Natural killer cell (primary cell): ENCODE results near the gene LRRC15. TPM values are rescaled to one million over a fixed set of nuclear protein-coding genes. Genes with fewer than 3 reads are reported as not detected.

Experiments used
- ATAC-seq, 3 donors: fragments of 150-1000 bp in 2 of 3; fragments of 200-7000 bp in 1 of 3; cut with Tn5 transposase; 1 replicate in 1 of 3; 2 replicates in 2 of 3; pipeline ENCODE4 v1.10.0; 2021; ENCODE audit warnings: mild to moderate bottlenecking in 2 of 3, moderate library complexity in 2 of 3
- DNase-seq, 2 donors: peaks; one replicate each; pipeline versions ENCODE4 v3.0.0 to v3.0.0-alpha.2; 2013 to 2021; ENCODE audit warnings: mixed read lengths in 1 of 2
- H3K27ac ChIP-seq: one replicate; pipeline ENCODE4 v1.5.1; 2013; ENCODE audit warnings: mild to moderate bottlenecking, low read length
- H3K27me3 ChIP-seq: one replicate; pipeline ENCODE4 v1.6.1; 2013; ENCODE audit warnings: low read length; ENCODE audit not compliant: control insufficient read depth, insufficient read depth
- H3K36me3 ChIP-seq: one replicate; pipeline ENCODE4 v1.6.1; 2013; ENCODE audit warnings: low read length; ENCODE audit not compliant: control insufficient read depth, insufficient read depth
- H3K4me1 ChIP-seq: one replicate; pipeline ENCODE4 v1.6.1; 2013; ENCODE audit warnings: low read length; ENCODE audit not compliant: control insufficient read depth, insufficient read depth
- H3K4me3 ChIP-seq: one replicate; pipeline ENCODE4 v1.5.1; 2013; ENCODE audit warnings: low read length
- H3K9me3 ChIP-seq: one replicate; pipeline ENCODE4 v1.6.1; 2013; ENCODE audit warnings: low read length; ENCODE audit not compliant: control insufficient read depth, insufficient read depth
- H3K27ac Mint-ChIP-seq, 2 donors: one replicate each; pipeline ENCODE4 v1.8.0; 2022; ENCODE audit warnings: mild to moderate bottlenecking in 2 of 2, mixed read lengths in 2 of 2, moderate library complexity in 1 of 2
- H3K27me3 Mint-ChIP-seq, 2 donors: one replicate each; pipeline ENCODE4 v1.8.0; 2022; ENCODE audit warnings: low read depth in 2 of 2, mixed read lengths in 2 of 2
- H3K36me3 Mint-ChIP-seq: one replicate; pipeline ENCODE4 v1.8.0; 2022; ENCODE audit warnings: mixed read lengths
- H3K4me1 Mint-ChIP-seq, 2 donors: one replicate each; pipeline ENCODE4 v1.8.0; 2022; ENCODE audit warnings: mixed read lengths in 2 of 2
- H3K4me3 Mint-ChIP-seq: one replicate; pipeline ENCODE4 v1.8.0; 2022; ENCODE audit warnings: mild to moderate bottlenecking, moderate library complexity, mixed read lengths
- H3K9me3 Mint-ChIP-seq, 2 donors: one replicate each; pipeline ENCODE4 v1.8.0; 2022; ENCODE audit warnings: mixed read lengths in 2 of 2
- WGBS: methylation state at CpG from one replicate; pipeline ENCODE4 v1.1.7; 2013; ENCODE audit warnings: missing lambda C conversion rate; ENCODE audit not compliant: insufficient coverage; 5-methylcytosine and 5-hydroxymethylcytosine counted together
- intact Hi-C: fragments of 100-400 bp; cut with micrococcal nuclease; formaldehyde crosslinking; loops from one replicate; pipeline ENCODE4 v1.14.2; 2022
- total RNA-seq, 4 donors: library from RNA; stranded (reverse); fragments of 120-200 nt in 1 of 4; gene quantifications; one replicate each; pipeline versions ENCODE4 v1.2.3 to v1.2.4, GENCODE V29; 2013 to 2022
- TF ChIP-seq, protein P1 (sequence below): fragments of 200-600 bp; IDR thresholded peaks from one replicate; pipeline ENCODE4 v1.8.0; 2022; ENCODE audit warnings: antibody characterized with exemption

Gene LRRC15
- total RNA-seq, 3 donors from 2014 or later (not counting 1 experiment from before 2014, with no cell fraction given) = not detected

DNA sequence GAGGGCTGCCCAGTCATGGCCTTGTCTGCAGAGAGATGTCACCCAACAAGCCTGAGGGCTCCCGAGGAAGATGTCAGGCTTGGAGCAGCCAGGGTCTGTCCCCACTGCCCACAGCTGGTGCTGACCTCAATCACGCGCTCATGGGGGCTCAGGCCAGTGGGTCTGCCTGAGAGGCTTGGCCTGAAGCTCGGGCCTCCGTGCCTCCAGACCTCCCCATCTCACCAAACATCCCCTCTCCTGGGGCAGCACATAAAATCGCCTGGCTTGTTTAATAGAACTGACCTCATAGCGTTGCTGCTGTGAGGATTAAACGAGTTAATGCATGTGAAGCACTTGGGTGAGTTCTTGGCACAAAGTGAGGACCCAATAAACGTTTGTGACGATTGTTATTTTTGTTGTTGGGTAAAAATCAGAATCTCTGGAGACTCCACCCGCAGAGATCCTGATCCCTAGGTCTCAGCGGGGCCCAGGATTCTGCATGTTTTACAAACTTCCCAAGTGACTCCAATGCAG lies 3.5 kb downstream of the LRRC15 start:
- intact Hi-C loops = no loop called here
- H3K36me3 Mint-ChIP-seq = no peaks in the 10 kb centered on the region
- Histone ChIP-seq H3K9me3 (no peaks in the 10 kb centered on the region), H3K27ac (no peak overlapping the region), H3K4me3 (no peak overlapping the region), H3K36me3 (no peaks in the 10 kb centered on the region), H3K27me3 (peaks cover 6% of the 10 kb centered on the region), H3K4me1 (no peaks in the 10 kb centered on the region)
- TF ChIP-seq, protein P1, sequence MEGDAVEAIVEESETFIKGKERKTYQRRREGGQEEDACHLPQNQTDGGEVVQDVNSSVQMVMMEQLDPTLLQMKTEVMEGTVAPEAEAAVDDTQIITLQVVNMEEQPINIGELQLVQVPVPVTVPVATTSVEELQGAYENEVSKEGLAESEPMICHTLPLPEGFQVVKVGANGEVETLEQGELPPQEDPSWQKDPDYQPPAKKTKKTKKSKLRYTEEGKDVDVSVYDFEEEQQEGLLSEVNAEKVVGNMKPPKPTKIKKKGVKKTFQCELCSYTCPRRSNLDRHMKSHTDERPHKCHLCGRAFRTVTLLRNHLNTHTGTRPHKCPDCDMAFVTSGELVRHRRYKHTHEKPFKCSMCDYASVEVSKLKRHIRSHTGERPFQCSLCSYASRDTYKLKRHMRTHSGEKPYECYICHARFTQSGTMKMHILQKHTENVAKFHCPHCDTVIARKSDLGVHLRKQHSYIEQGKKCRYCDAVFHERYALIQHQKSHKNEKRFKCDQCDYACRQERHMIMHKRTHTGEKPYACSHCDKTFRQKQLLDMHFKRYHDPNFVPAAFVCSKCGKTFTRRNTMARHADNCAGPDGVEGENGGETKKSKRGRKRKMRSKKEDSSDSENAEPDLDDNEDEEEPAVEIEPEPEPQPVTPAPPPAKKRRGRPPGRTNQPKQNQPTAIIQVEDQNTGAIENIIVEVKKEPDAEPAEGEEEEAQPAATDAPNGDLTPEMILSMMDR = no peak
- H3K4me3 Mint-ChIP-seq = no peak overlapping the region
- H3K9me3 Mint-ChIP-seq = no peaks in the 10 kb centered on the region
- 80% methylated on average over 12 of the region's 12 CpGs for WGBS
- ATAC-seq (no peak), DNase-seq (no peak)
- peaks cover 7 to 33% of the 10 kb centered on the region in 2 donors for H3K27me3 Mint-ChIP-seq
- H3K4me1 Mint-ChIP-seq = no peaks in the 10 kb centered on the region
- no peak overlapping the region for H3K27ac Mint-ChIP-seq

DNA sequence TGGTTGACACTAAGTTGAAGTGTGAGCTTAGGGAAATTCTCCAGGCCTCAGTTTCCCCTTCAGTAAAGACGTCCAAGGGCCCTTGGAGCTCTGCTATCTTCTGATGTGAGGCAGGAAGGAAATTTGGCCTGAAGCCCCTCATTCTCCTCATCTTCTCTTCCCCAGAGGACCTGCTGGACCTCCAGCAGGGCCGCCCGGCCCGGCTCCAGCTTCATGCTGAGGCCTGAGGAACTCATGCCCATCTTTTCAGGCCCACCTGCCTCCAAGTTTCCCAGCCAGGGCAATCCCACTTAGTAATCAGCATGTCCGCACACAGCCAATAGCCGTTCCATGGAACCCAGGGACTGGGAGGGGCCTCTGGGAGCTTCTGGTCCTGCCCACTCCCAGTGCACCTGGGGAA lies 4.0 kb downstream of the LRRC15 start:
- no peaks in the 10 kb centered on the region for H3K4me1 Mint-ChIP-seq
- Histone ChIP-seq H3K36me3 (no peaks in the 10 kb centered on the region), H3K9me3 (no peaks in the 10 kb centered on the region), H3K4me3 (no peak overlapping the region), H3K27ac (no peak overlapping the region), H3K4me1 (no peaks in the 10 kb centered on the region), H3K27me3 (peaks cover 6% of the 10 kb centered on the region)
- WGBS = 98% methylated on average over 6 of the region's 6 CpGs
- H3K36me3 Mint-ChIP-seq = no peaks in the 10 kb centered on the region
- H3K27me3 Mint-ChIP-seq = peaks cover 7 to 30% of the 10 kb centered on the region in 2 donors
- H3K27ac Mint-ChIP-seq = no peak overlapping the region
- no peak overlapping the region for H3K4me3 Mint-ChIP-seq
- H3K9me3 Mint-ChIP-seq = no peaks in the 10 kb centered on the region
- DNase-seq = no peak
- ATAC-seq = no peak
- intact Hi-C loops = no loop called here
- TF ChIP-seq, protein P1 = no peak

DNA sequence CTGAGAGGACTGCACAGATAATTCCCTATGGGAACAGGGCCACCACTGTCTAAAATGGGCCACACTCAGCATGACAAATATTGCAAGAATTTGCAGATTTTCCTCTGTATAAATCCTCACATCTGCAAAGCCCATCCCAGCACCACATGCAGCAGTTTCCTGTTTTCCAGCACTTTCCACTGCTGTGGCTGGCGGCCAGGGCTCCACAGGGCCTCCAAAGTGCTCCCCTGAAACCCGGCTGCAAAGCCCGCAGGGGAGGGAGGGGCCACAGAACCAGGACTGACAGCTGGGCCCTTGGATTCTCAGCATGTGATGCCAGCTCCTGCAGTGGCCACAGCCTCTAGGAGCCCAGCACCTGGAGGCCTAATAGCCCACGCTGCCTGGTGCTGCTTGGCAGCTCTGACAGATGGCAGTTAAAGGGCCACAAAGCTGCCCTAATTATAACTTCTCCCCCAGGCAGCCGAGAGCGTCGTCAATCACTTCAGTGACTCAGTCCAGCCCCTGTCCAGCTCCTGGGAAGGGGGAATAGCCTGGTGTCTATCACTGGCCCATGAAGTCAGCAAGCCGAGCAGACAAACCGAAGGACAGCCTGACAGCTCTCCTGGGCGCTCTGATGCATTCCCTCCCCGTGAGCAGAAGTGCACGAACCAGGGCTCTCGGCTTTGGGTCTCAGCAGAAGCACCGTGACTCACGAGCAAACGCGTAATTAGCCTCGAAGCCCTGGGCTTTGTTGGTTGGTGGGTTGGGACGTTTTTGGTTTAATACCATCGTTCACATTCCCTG lies 4.7 kb downstream of the LRRC15 start:
- WGBS = 87% methylated on average over 20 of the region's 20 CpGs
- H3K9me3 ChIP-seq = no peaks in the 10 kb centered on the region
- TF ChIP-seq, protein P1 = no peak
- Mint-ChIP-seq H3K27ac (no peak overlapping the region), H3K27me3 (peaks cover 10 to 29% of the 10 kb centered on the region in 2 donors), H3K9me3 (no peaks in the 10 kb centered on the region), H3K4me1 (no peaks in the 10 kb centered on the region), H3K4me3 (no peak overlapping the region), H3K36me3 (no peaks in the 10 kb centered on the region)
- DNase-seq (no peak), ATAC-seq (no peak)
- no peak overlapping the region for H3K4me3 ChIP-seq
- H3K4me1 ChIP-seq = no peaks in the 10 kb centered on the region
- peaks cover 6% of the 10 kb centered on the region for H3K27me3 ChIP-seq
- no peak overlapping the region for H3K27ac ChIP-seq
- intact Hi-C loops = no loop called here
- no peaks in the 10 kb centered on the region for H3K36me3 ChIP-seq

DNA sequence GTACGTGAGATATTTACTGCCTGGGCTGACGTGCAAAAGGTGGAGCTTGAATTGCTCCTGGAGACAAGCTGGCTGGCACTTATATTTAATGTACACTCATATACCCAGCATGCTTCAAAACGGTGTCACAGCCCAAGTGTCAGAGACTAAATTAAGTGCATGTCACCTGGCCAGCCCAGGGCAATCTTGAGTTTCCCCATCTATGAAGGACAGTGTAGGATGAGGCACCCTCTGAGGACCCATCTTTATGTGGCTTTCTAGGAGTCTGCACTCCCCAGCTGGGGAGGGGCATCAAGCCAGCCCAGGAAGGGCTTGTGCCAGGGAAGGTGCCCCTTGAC lies 5.3 kb downstream of the LRRC15 start:
- Histone ChIP-seq H3K27me3 (peaks cover 4% of the 10 kb centered on the region), H3K36me3 (no peaks in the 10 kb centered on the region), H3K4me1 (no peaks in the 10 kb centered on the region), H3K27ac (no peak overlapping the region), H3K9me3 (no peaks in the 10 kb centered on the region), H3K4me3 (no peak overlapping the region)
- H3K27me3 Mint-ChIP-seq = peaks cover 11 to 30% of the 10 kb centered on the region in 2 donors
- DNase-seq (no peak), ATAC-seq (no peak)
- TF ChIP-seq, protein P1 = no peak
- no peak overlapping the region for H3K27ac Mint-ChIP-seq
- no peaks in the 10 kb centered on the region for H3K4me1 Mint-ChIP-seq
- no peaks in the 10 kb centered on the region for H3K36me3 Mint-ChIP-seq
- intact Hi-C loops = no loop called here
- no peaks in the 10 kb centered on the region for H3K9me3 Mint-ChIP-seq
- no peak overlapping the region for H3K4me3 Mint-ChIP-seq
- 74% methylated on average over 3 of the region's 3 CpGs for WGBS
